SK-N-SH (cell line): ENCODE data around the gene MAOA. TPM values are rescaled to one million over a fixed set of nuclear protein-coding genes. Genes with fewer than 3 reads are reported as not detected.

Source experiments
- CTCF ChIA-PET: fragments of 300-600, 350-600 bp; formaldehyde crosslinking; extraction: SDS; loops from one replicate; lab custom pipeline; 2021; lab: Yijun Ruan, JAX
- POLR2A ChIA-PET: fragments of 350-600 bp; sonication (Branson Sonifier 250); formaldehyde crosslinking; extraction: SDS; loops from one replicate; lab custom pipeline; 2020; ENCODE audit warnings: antibody characterized with exemption, inconsistent platforms; lab: Yijun Ruan, JAX
- DNase-seq: peaks from one replicate; pipeline ENCODE4 v3.0.0; 2012
- H2AFZ ChIP-seq: fragments of 200-600 bp; sonication (generic); 2 replicates; pipeline ENCODE4 v1.8.1; 2016; ENCODE audit warnings: antibody characterized with exemption, mild to moderate bottlenecking, low read depth
- H3F3A ChIP-seq: fragments of 200-600 bp; sonication (generic); replicated peaks from 2 replicates; pipeline ENCODE3; 2016; ENCODE audit warnings: antibody characterized with exemption, mild to moderate bottlenecking; ENCODE audit not compliant: insufficient read depth
- H3K27ac ChIP-seq, 2 experiments: fragments of 200-500 bp in 1 of 2; fragments of 200-600 bp in 1 of 2; sonication (Bioruptor generic) in 1 of 2; sonication (generic), shearing (Covaris generic) in 1 of 2; 2 replicates each; pipeline versions ENCODE4 v1.5.1 to v1.6.1; 2014 to 2016; ENCODE audit warnings: low read depth in 2 of 2, inconsistent platforms in 1 of 2, low read length in 1 of 2, mild to moderate bottlenecking in 1 of 2, mixed read lengths in 1 of 2
- H3K27me3 ChIP-seq: fragments of 200-600 bp; sonication (generic), shearing (Covaris generic); 2 replicates; pipeline ENCODE4 v1.6.1; 2016; ENCODE audit warnings: mixed run types; ENCODE audit not compliant: insufficient read depth
- H3K36me3 ChIP-seq, 2 experiments: fragments of 200-500 bp in 1 of 2; fragments of 200-600 bp in 1 of 2; sonication (Bioruptor generic) in 1 of 2; sonication (generic) in 1 of 2; replicated peaks in 1 of 2; 2 replicates each; pipeline versions ENCODE3 to v1.5.1; 2014 to 2016; ENCODE audit warnings: low read length in 1 of 2, mild to moderate bottlenecking in 1 of 2; ENCODE audit not compliant: insufficient read depth in 2 of 2, control insufficient read depth in 1 of 2
- H3K4me1 ChIP-seq, 2 experiments: fragments of 200-500 bp in 1 of 2; fragments of 200-600 bp in 1 of 2; sonication (Bioruptor generic) in 1 of 2; sonication (generic), shearing (Covaris generic) in 1 of 2; 2 replicates each; pipeline versions ENCODE4 v1.5.1 to v1.6.1; 2014 to 2016; ENCODE audit warnings: low read depth in 1 of 2, low read length in 1 of 2, mixed run types in 1 of 2; ENCODE audit not compliant: insufficient read depth in 2 of 2, control insufficient read depth in 1 of 2
- H3K4me2 ChIP-seq: fragments of 200-600 bp; sonication (generic), shearing (Covaris generic); 2 replicates; pipeline ENCODE4 v1.6.1; 2017; ENCODE audit warnings: mixed run types
- H3K4me3 ChIP-seq, 2 experiments: fragments of 200-500 bp in 1 of 2; fragments of 200-600 bp in 1 of 2; sonication (Bioruptor generic) in 1 of 2; sonication (generic), shearing (Covaris generic) in 1 of 2; 2 replicates each; pipeline versions ENCODE4 v1.5.1 to v1.8.1; 2014 to 2016; ENCODE audit warnings: low read depth in 2 of 2, inconsistent platforms in 1 of 2, low read length in 1 of 2, mild to moderate bottlenecking in 1 of 2, mixed read lengths in 1 of 2, moderate library complexity in 1 of 2
- H3K79me2 ChIP-seq: fragments of 200-600 bp; sonication (generic); 2 replicates; pipeline ENCODE4 v1.8.1; 2017; ENCODE audit warnings: mild to moderate bottlenecking; ENCODE audit not compliant: insufficient read depth
- H3K9ac ChIP-seq: fragments of 200-600 bp; sonication (generic); 2 replicates; pipeline ENCODE4 v1.6.1; 2017; ENCODE audit warnings: mixed run types
- H3K9me2 ChIP-seq: fragments of 200-600 bp; sonication (generic); 2 replicates; pipeline ENCODE4 v1.6.1; 2017; ENCODE audit warnings: mixed run types
- H3K9me3 ChIP-seq: fragments of 200-600 bp; sonication (generic); 2 replicates; pipeline ENCODE4 v1.6.1; 2017; ENCODE audit warnings: mixed run types, mild to moderate bottlenecking, moderate library complexity
- H4K20me1 ChIP-seq: fragments of 200-600 bp; sonication (generic); 2 replicates; pipeline ENCODE4 v1.6.1; 2017; ENCODE audit warnings: mild to moderate bottlenecking, mixed run types; ENCODE audit not compliant: insufficient read depth
- CHD2 ChIP-seq: fragments of 150-350 bp; IDR thresholded peaks from 2 replicates; pipeline ENCODE4 v1.6.1; 2018; ENCODE audit warnings: low read length; ENCODE audit not compliant: partially characterized antibody
- ELF1 ChIP-seq: IDR thresholded peaks from 2 replicates; pipeline ENCODE4 v1.4.0; 2012
- FOSL2 ChIP-seq: IDR thresholded peaks from 2 replicates; pipeline ENCODE4 v1.4.0; 2012; ENCODE audit warnings: low read depth, mild to moderate bottlenecking, moderate library complexity, borderline replicate concordance
- IRF3 ChIP-seq: fragments of 150-350 bp; IDR thresholded peaks from 2 replicates; pipeline ENCODE4 v1.6.1; 2016; ENCODE audit warnings: mild to moderate bottlenecking, low read depth, low read length
- JUND ChIP-seq: IDR thresholded peaks from 2 replicates; pipeline ENCODE4 v1.4.0; 2012
- MEF2A ChIP-seq: IDR thresholded peaks from 2 replicates; pipeline ENCODE4 v1.4.0; 2012; ENCODE audit warnings: low read depth, borderline replicate concordance
- MXI1 ChIP-seq: IDR thresholded peaks from 2 replicates; pipeline ENCODE4 v1.6.1; 2012; ENCODE audit warnings: mild to moderate bottlenecking, low read depth, low read length, improper control_type of control experiment
- NFIC ChIP-seq: IDR thresholded peaks from 2 replicates; pipeline ENCODE4 v1.4.0; 2012; ENCODE audit warnings: borderline replicate concordance
- NRF1 ChIP-seq: IDR thresholded peaks from 2 replicates; pipeline ENCODE4 v1.6.1; 2012; ENCODE audit warnings: low read depth, mild to moderate bottlenecking, low read length
- RAD21 ChIP-seq: IDR thresholded peaks from 2 replicates; pipeline ENCODE4 v1.6.1; 2012; ENCODE audit warnings: mild to moderate bottlenecking, low read length
- RCOR1 ChIP-seq: fragments of 150-350 bp; IDR thresholded peaks from 2 replicates; pipeline ENCODE4 v1.6.1; 2017; ENCODE audit warnings: antibody characterized with exemption, low read length
- REST ChIP-seq: IDR thresholded peaks from 2 replicates; pipeline ENCODE4 v1.6.1; 2012; ENCODE audit warnings: mild to moderate bottlenecking, low read depth, low read length, moderate library complexity
- RFX5 ChIP-seq: IDR thresholded peaks from 2 replicates; pipeline ENCODE4 v1.6.1; 2012; ENCODE audit warnings: mild to moderate bottlenecking, improper control_type of control experiment, low read length
- RXRA ChIP-seq: IDR thresholded peaks from 2 replicates; pipeline ENCODE4 v1.4.0; 2012; ENCODE audit warnings: low read depth, mild to moderate bottlenecking, borderline replicate concordance
- SIN3A ChIP-seq: IDR thresholded peaks from 2 replicates; pipeline ENCODE4 v1.6.1; 2012; ENCODE audit warnings: low read depth, mild to moderate bottlenecking, low read length, moderate library complexity, borderline replicate concordance
- SMC3 ChIP-seq: IDR thresholded peaks from 2 replicates; pipeline ENCODE4 v1.6.1; 2012; ENCODE audit warnings: low read depth, low read length, improper control_type of control experiment
- USF2 ChIP-seq: fragments of 150-350 bp; IDR thresholded peaks from 2 replicates; pipeline ENCODE4 v1.6.1; 2017; ENCODE audit warnings: antibody characterized with exemption, low read length, low read depth, borderline replicate concordance
- ZBTB33 ChIP-seq: IDR thresholded peaks from 2 replicates; pipeline ENCODE4 v1.4.0; 2012; ENCODE audit warnings: low read depth, borderline replicate concordance
- WGBS: methylation state at CpG from one replicate; pipeline ENCODE4 v1.1.6; 2017; ENCODE audit warnings: low lambda C conversion rate; 5-methylcytosine and 5-hydroxymethylcytosine counted together
- polyA plus RNA-seq, 3 experiments: library from polyadenylated mRNA; depleted of rRNA; stranded (reverse); fragments of >200 nt; gene quantifications; 2 replicates each; pipeline ENCODE4 v1.2.3, GENCODE V29; 2012
- TF ChIP-seq, protein P1 (sequence below): IDR thresholded peaks from 2 replicates; pipeline ENCODE4 v1.4.0; 2012; ENCODE audit warnings: low read depth
- TF ChIP-seq, protein P2 (sequence below): fragments of 200-600 bp; sonication (generic); IDR thresholded peaks from 2 replicates; pipeline ENCODE4 v1.6.1; 2017; ENCODE audit warnings: antibody characterized with exemption, mild to moderate bottlenecking, moderate library complexity

MAOA gene
- polyA plus RNA-seq, 1 of the 3 experiments (the other 2 are of a cell fraction), result 0.31 TPM

- 63% methylated on average over 1 of the region's 1 CpG for WGBS
- H3F3A ChIP-seq, result no peaks in the 10 kb centered on the region
- POLR2A ChIA-PET, result no interaction called here
These were observed 62.0 kb downstream of the MAOA start for GRCh38 chrX:43718081-43718480.

More at GRCh38 chrX:43718081-43718480, 62.0 kb downstream of the MAOA start:
- Histone ChIP-seq H3K27me3 (no peaks in the 10 kb centered on the region), H3K27ac (no peak overlapping the region), H3K4me3 (no peak overlapping the region), H3K4me2 (no peak overlapping the region), H3K9me3 (no peaks in the 10 kb centered on the region), H2AFZ (no peak overlapping the region), H3K9me2 (no peaks in the 10 kb centered on the region), H3K9ac (no peak overlapping the region), H3K79me2 (no peaks in the 10 kb centered on the region), H4K20me1 (no peaks in the 10 kb centered on the region), H3K4me1 (no peaks in the 10 kb centered on the region), H3K36me3 (no peaks in the 10 kb centered on the region)
- no peak for TF ChIP-seq FOSL2
- TF ChIP-seq ELF1, result no peak
- no peak for TF ChIP-seq MXI1
- no peak for TF ChIP-seq JUND
- TF ChIP-seq CHD2, result no peak
- TF ChIP-seq NFIC, result no peak
- no peak for TF ChIP-seq ZBTB33
- TF ChIP-seq RFX5, result no peak
- no peak for TF ChIP-seq NRF1
- no peak for TF ChIP-seq RAD21
- TF ChIP-seq RXRA, result no peak
- no peak for TF ChIP-seq USF2
- TF ChIP-seq, protein P1, sequence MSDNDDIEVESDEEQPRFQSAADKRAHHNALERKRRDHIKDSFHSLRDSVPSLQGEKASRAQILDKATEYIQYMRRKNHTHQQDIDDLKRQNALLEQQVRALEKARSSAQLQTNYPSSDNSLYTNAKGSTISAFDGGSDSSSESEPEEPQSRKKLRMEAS, result no peak
- no peak for TF ChIP-seq SMC3
- no peak for TF ChIP-seq SIN3A
- no peak for TF ChIP-seq MEF2A
- no peak for TF ChIP-seq IRF3
- TF ChIP-seq, protein P2, sequence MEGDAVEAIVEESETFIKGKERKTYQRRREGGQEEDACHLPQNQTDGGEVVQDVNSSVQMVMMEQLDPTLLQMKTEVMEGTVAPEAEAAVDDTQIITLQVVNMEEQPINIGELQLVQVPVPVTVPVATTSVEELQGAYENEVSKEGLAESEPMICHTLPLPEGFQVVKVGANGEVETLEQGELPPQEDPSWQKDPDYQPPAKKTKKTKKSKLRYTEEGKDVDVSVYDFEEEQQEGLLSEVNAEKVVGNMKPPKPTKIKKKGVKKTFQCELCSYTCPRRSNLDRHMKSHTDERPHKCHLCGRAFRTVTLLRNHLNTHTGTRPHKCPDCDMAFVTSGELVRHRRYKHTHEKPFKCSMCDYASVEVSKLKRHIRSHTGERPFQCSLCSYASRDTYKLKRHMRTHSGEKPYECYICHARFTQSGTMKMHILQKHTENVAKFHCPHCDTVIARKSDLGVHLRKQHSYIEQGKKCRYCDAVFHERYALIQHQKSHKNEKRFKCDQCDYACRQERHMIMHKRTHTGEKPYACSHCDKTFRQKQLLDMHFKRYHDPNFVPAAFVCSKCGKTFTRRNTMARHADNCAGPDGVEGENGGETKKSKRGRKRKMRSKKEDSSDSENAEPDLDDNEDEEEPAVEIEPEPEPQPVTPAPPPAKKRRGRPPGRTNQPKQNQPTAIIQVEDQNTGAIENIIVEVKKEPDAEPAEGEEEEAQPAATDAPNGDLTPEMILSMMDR, result no peak
- no peak for TF ChIP-seq REST
- TF ChIP-seq RCOR1, result no peak
- CTCF ChIA-PET, result no interaction called here
- DNase-seq, result no peak
